PC-3 (cell line): ENCODE results near the gene PRODH.

Experiments used
- EZH2 ChIP-seq: fragments of 300-600 bp; sonication (generic); IDR thresholded peaks from one replicate; pipeline ENCODE4 v1.6.1; 2017; ENCODE audit warnings: antibody characterized with exemption, mild to moderate bottlenecking, low read length; ENCODE audit not compliant: unreplicated experiment
- EZH2phosphoT487 ChIP-seq: fragments of 300-600 bp; sonication (generic); IDR thresholded peaks from 2 replicates; pipeline ENCODE4 v1.6.1; 2018; ENCODE audit warnings: mild to moderate bottlenecking, antibody characterized with exemption, low read length, borderline replicate concordance
- TF ChIP-seq, protein P1 (sequence below): fragments of 300-600 bp; sonication (generic); conservative IDR thresholded peaks from 2 replicates; pipeline ENCODE4 v1.5.1; 2017; ENCODE audit warnings: antibody characterized with exemption, low read depth, mild to moderate bottlenecking, low read length

DNA sequence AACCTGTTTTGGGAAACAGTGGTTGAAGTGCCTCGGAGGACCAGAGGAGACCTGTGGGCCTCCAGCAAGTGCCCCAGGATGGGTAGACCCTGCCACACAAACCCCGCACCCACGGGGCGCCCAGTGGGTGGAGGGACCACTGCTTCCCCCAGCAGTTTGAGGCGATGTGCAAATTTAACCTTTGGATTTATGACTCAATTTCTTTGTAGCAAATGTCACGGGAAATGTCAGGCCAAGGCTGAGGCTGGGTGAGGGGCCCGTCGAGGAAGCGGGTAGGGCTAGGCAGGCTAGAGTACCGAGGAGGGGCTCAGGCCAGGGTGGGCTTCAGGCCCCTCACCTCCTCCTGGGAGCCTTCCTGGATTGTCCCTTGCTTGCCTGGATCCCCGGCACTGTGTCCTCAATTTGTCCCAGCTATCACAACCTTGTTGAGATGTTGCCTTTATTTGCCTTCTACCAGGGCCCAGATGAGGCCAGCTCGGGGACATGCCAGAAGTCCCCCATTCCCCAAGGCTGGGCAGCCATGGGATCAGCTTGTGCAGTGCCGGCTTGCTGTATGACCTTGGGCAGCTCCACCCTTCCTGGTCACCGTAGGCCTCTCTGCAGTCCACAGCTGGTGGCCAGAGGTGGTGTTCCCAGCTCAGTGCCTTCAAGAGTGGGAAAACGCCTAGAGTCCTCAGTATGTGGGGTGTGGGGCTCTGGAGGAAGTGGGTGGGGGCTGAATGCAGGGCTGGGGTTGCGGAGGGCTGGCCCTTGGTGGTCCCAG is 39.5 kb upstream of the PRODH start:
- TF ChIP-seq, protein P1, sequence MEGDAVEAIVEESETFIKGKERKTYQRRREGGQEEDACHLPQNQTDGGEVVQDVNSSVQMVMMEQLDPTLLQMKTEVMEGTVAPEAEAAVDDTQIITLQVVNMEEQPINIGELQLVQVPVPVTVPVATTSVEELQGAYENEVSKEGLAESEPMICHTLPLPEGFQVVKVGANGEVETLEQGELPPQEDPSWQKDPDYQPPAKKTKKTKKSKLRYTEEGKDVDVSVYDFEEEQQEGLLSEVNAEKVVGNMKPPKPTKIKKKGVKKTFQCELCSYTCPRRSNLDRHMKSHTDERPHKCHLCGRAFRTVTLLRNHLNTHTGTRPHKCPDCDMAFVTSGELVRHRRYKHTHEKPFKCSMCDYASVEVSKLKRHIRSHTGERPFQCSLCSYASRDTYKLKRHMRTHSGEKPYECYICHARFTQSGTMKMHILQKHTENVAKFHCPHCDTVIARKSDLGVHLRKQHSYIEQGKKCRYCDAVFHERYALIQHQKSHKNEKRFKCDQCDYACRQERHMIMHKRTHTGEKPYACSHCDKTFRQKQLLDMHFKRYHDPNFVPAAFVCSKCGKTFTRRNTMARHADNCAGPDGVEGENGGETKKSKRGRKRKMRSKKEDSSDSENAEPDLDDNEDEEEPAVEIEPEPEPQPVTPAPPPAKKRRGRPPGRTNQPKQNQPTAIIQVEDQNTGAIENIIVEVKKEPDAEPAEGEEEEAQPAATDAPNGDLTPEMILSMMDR: no peak
- TF ChIP-seq EZH2 (no peak), EZH2phosphoT487 (no peak)
